Psoas muscle (tissue), 8 donors: ENCODE measurements around the gene PI4KA. TPM values are rescaled to one million over a fixed set of nuclear protein-coding genes. Genes with fewer than 3 reads are reported as not detected.
"Not testable (repeated sequence)": the region's sequence is repeated elsewhere in the genome, so short reads cannot be mapped to it uniquely, and the experiment has no call there.

Experiments used
- ATAC-seq, 4 donors: fragments of 200-7000 bp; cut with Tn5 transposase; one replicate each; pipeline ENCODE4 v1.9.1; 2020; ENCODE audit warnings: moderate library complexity in 3 of 4, mild to moderate bottlenecking in 2 of 4
- DNase-seq, 2 donors: peaks; one replicate each; pipeline ENCODE4 v3.0.0-alpha.2; 2020
- H3K27ac ChIP-seq: fragments of 200-600 bp; one replicate; pipeline ENCODE4 v1.8.0; 2022
- H3K27me3 ChIP-seq, 3 donors: fragments of 200-600 bp in 1 of 3; one replicate each; pipeline versions ENCODE4 v1.6.1 to v1.8.0; 2013 to 2022; ENCODE audit warnings: low read length in 2 of 3, mild to moderate bottlenecking in 2 of 3, moderate library complexity in 1 of 3; ENCODE audit not compliant: insufficient read depth in 3 of 3
- H3K36me3 ChIP-seq, 2 donors: fragments of 200-600 bp in 1 of 2; one replicate each; pipeline versions ENCODE4 v1.6.1 to v1.8.0; 2013 to 2022; ENCODE audit warnings: low read depth in 1 of 2, mild to moderate bottlenecking in 1 of 2, moderate library complexity in 1 of 2; ENCODE audit not compliant: insufficient read depth in 1 of 2
- H3K4me1 ChIP-seq: fragments of 200-600 bp; one replicate; pipeline ENCODE4 v1.8.0; 2022
- H3K4me3 ChIP-seq: fragments of 200-600 bp; one replicate; pipeline ENCODE4 v1.8.0; 2022; ENCODE audit warnings: mild to moderate bottlenecking
- H3K9me3 ChIP-seq: fragments of 200-600 bp; one replicate; pipeline ENCODE4 v1.8.0; 2022
- CTCF ChIP-seq: fragments of 200-600 bp; IDR thresholded peaks from one replicate; pipeline ENCODE4 v1.8.0; 2022; ENCODE audit warnings: antibody characterized with exemption
- WGBS, 3 donors: extraction: QIAGEN DNeasy Blood & Tissue Kit; methylation state at CpG; one replicate each; pipeline versions ENCODE4 v1.1.6 to v1.1.7; 2013; 5-methylcytosine and 5-hydroxymethylcytosine counted together
- intact Hi-C, 2 donors: fragments of 100-400 bp; cut with DNase I; formaldehyde crosslinking; loops; one replicate each; pipeline versions ENCODE4 v1.11.0 to v1.14.2; 2022
- polyA plus RNA-seq, 3 donors: library from polyadenylated mRNA; stranded (reverse); fragments of 200-250 nt; gene quantifications; one replicate each; pipeline ENCODE4 v1.2.3, GENCODE V29; 2013
- total RNA-seq, 4 donors: library from RNA; stranded (reverse); fragmentation: NEBNext Ultra II Directional in 2 of 4; extraction: Animal tissue kit (Norgen Biotek cat#: 25700) in 2 of 4; gene quantifications; one replicate each; pipeline versions ENCODE4 v1.2.1 to v1.2.4, GENCODE V29; 2021 to 2023
- donor health status: healthy with polysubstance abuse.
- donor health status: DM: no; HTN: no; CAD: no; lungs with moderate emphysema.
- donor health status: Bipolar disorder and iron deficiency.
- donor health status: healthy.
- donor health status: DM: yes; HTN: yes; CAD: no.
- donor health status: DM: no; HTN: no; CAD: no.
- donor health status: DM: no; HTN: no; CAD: no.
- donor health status: DM: yes; HTN: yes; CAD: no.

The PI4KA gene
- total and polyA plus RNA-seq, 7 donors, result 22.7 to 52.6 (median 41.0) TPM

GRCh38 chr22:20904008-20904979 lies 45.7 kb upstream of the PI4KA start:
- 74 to 86% (median 80%) methylated on average over 7 of the region's 7 CpGs for WGBS, 3 donors
- Histone ChIP-seq H3K4me3 (no peak overlapping the region), H3K36me3 (no peaks in the 10 kb centered on the region), H3K27me3 (no peaks in the 10 kb centered on the region), H3K9me3 (no peaks in the 10 kb centered on the region), H3K4me1 (peaks cover 9% of the 10 kb centered on the region), H3K27ac (peak overlapping the region; percentile 6)
- ATAC-seq (peak; percentile 83 to 91 (median 84)), DNase-seq (no peak)
- intact Hi-C loops, result no loop called here
- no peak for TF ChIP-seq CTCF

GRCh38 chr22:20903093-20903492 lies 44.5 kb upstream of the PI4KA start:
- H3K27ac ChIP-seq, result no peak overlapping the region

GRCh38 chr22:20901093-20902033 lies 42.8 kb upstream of the PI4KA start:
- H3K9me3 ChIP-seq, H3K4me3 ChIP-seq, H3K36me3 ChIP-seq, ATAC-seq, intact Hi-C loops, DNase-seq, H3K27me3 ChIP-seq, H3K27ac ChIP-seq, H3K4me1 ChIP-seq: not testable (repeated sequence)
- WGBS, 3 donors, result 91 to 94% (median 92%) methylated on average over 17 to 18 of the region's 18 CpGs

More at GRCh38 chr22:20903093-20903492, 44.5 kb upstream of the PI4KA start:
- intact Hi-C loops, result no loop called here
- Histone ChIP-seq H3K4me3 (no peak overlapping the region), H3K36me3 (no peaks in the 10 kb centered on the region), H3K4me1 (peaks cover 9% of the 10 kb centered on the region), H3K27me3 (no peaks in the 10 kb centered on the region), H3K9me3 (no peaks in the 10 kb centered on the region)
- ATAC-seq (no peak), DNase-seq (no peak)
- no peak for TF ChIP-seq CTCF
- 98% methylated on average over 2 of the region's 2 CpGs for WGBS, 3 donors

GRCh38 chr22:20899827-20900423 lies 41.3 kb upstream of the PI4KA start:
- peaks cover 8% of the 10 kb centered on the region for H3K4me1 ChIP-seq
- no peaks in the 10 kb centered on the region for H3K9me3 ChIP-seq
- ATAC-seq, result no peak
- H3K4me3 ChIP-seq, result no peak overlapping the region
- TF ChIP-seq CTCF, result no peak
- intact Hi-C loops, result no loop called here
- H3K27me3 ChIP-seq, result no peaks in the 10 kb centered on the region
- 74 to 76% (median 74%) methylated on average over 7 of the region's 7 CpGs for WGBS, 3 donors
- H3K27ac ChIP-seq, result no peak overlapping the region
- DNase-seq, result no peak
- H3K36me3 ChIP-seq, result no peaks in the 10 kb centered on the region

- H3K4me3 ChIP-seq, H3K9me3 ChIP-seq, H3K27ac ChIP-seq, H3K27me3 ChIP-seq, DNase-seq, ATAC-seq, H3K36me3 ChIP-seq, intact Hi-C loops, H3K4me1 ChIP-seq: not testable (repeated sequence)
- 88 to 96% (median 91%) methylated on average over 6 to 7 of the region's 7 CpGs for WGBS, 3 donors
These were observed 39.1 kb upstream of the PI4KA start for GRCh38 chr22:20897737-20898136.
